Measurements from ENCODE around the gene RAPSN. TPM values are rescaled to one million over a fixed set of nuclear protein-coding genes. Genes with fewer than 3 reads are reported as not detected.

Gene RAPSN
- polyA plus RNA-seq, 1 donor from 2014 or later, result not detected

DNA sequence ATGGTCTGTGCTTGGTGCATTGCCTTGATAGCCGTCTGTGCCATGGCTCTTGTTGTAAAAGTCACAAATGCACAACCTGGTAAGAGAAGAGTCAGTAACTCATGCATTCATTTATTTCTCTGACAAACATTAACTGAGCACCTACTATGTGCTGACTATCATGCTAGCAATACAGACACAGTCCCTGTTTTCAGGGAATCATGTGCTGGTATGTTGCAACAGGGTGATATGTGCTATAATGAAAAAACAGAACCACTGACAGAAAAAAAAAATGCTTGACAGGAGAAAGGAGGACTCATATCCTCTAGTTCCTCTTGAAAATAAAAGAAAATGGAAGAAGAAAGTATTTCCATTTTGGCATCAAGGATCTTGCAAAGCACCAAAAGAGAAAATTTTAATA lies 34.5 kb upstream of the RAPSN start:
- Histone ChIP-seq H3K4me3 (ENCODE audit: low read length) (no peak overlapping the region), H3K9ac (ENCODE audit: low read length) (no peak overlapping the region), H3K27me3 (ENCODE audit: insufficient read depth, low read depth, low read length) (no peaks in the 10 kb centered on the region), H3K9me3 (ENCODE audit: low read length) (no peaks in the 10 kb centered on the region), H3K36me3 (ENCODE audit: insufficient read depth, low read length) (peaks cover 11% of the 10 kb centered on the region), H3K79me2 (replicated peaks; ENCODE audit: insufficient read depth, low read length) (no peaks in the 10 kb centered on the region), H3K9me2 (ENCODE audit: insufficient read depth, low read length) (no peaks in the 10 kb centered on the region), H3F3A (ENCODE audit: insufficient read depth, low read length, poor library complexity, severe bottlenecking) (no peaks in the 10 kb centered on the region), H3K4me2 (ENCODE audit: low read length) (no peak overlapping the region), H4K20me1 (ENCODE audit: insufficient read depth) (no peaks in the 10 kb centered on the region), H2AFZ (ENCODE audit: low read depth, low read length) (no peak overlapping the region), H3K27ac (ENCODE audit: low read length) (no peak overlapping the region)
- TF ChIP-seq MXI1 (conservative IDR thresholded peaks at IDR 0.05; ENCODE audit: poor library complexity, severe bottlenecking) (no peak), POLR2AphosphoS5 (IDR thresholded peaks at IDR 0.05) (no peak), SMC3 (conservative IDR thresholded peaks at IDR 0.05; ENCODE audit: poor library complexity) (no peak), TAF1 (IDR thresholded peaks at IDR 0.05; ENCODE audit: low read depth) (no peak), EP300 (conservative IDR thresholded peaks at IDR 0.05; ENCODE audit: poor library complexity, severe bottlenecking) (no peak), RAD21 (conservative IDR thresholded peaks at IDR 0.05) (no peak), EZH2 (IDR thresholded peaks at IDR 0.05; ENCODE audit: borderline replicate concordance, insufficient read depth, low read length, poor library complexity, severe bottlenecking) (no peak), CTCF (IDR thresholded peaks at IDR 0.05; ENCODE audit: poor library complexity, severe bottlenecking) (no peak)
- TF ChIP-seq, protein P1, sequence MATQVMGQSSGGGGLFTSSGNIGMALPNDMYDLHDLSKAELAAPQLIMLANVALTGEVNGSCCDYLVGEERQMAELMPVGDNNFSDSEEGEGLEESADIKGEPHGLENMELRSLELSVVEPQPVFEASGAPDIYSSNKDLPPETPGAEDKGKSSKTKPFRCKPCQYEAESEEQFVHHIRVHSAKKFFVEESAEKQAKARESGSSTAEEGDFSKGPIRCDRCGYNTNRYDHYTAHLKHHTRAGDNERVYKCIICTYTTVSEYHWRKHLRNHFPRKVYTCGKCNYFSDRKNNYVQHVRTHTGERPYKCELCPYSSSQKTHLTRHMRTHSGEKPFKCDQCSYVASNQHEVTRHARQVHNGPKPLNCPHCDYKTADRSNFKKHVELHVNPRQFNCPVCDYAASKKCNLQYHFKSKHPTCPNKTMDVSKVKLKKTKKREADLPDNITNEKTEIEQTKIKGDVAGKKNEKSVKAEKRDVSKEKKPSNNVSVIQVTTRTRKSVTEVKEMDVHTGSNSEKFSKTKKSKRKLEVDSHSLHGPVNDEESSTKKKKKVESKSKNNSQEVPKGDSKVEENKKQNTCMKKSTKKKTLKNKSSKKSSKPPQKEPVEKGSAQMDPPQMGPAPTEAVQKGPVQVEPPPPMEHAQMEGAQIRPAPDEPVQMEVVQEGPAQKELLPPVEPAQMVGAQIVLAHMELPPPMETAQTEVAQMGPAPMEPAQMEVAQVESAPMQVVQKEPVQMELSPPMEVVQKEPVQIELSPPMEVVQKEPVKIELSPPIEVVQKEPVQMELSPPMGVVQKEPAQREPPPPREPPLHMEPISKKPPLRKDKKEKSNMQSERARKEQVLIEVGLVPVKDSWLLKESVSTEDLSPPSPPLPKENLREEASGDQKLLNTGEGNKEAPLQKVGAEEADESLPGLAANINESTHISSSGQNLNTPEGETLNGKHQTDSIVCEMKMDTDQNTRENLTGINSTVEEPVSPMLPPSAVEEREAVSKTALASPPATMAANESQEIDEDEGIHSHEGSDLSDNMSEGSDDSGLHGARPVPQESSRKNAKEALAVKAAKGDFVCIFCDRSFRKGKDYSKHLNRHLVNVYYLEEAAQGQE (IDR thresholded peaks at IDR 0.05; ENCODE audit: borderline replicate concordance), result no peak

DNA sequence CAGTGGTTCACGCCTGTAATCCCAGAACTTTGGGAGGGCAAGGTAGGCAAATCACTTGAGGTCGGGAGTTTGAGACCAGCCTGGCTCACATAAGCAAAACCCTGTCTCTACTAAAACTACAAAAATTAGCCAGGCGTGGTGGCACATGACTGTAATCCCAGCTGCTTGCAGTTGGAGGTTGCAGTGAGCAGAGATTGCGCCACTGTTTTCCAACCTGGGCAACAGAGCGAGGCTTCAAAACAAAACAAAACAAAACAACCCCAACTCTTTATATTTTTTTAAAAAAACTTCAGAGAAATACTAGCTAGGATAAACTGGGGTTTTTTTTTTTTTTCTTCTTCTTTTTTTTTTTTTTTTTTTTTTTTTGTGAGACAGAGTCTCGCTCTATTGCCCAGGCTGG lies 31.8 kb upstream of the RAPSN start:
- no peak overlapping the region for H3K4me2 ChIP-seq (ENCODE audit: low read length)
- TF ChIP-seq EP300 (conservative IDR thresholded peaks at IDR 0.05; ENCODE audit: poor library complexity, severe bottlenecking), result no peak
- no peak for TF ChIP-seq CTCF (IDR thresholded peaks at IDR 0.05; ENCODE audit: poor library complexity, severe bottlenecking)
- TF ChIP-seq SMC3 (conservative IDR thresholded peaks at IDR 0.05; ENCODE audit: poor library complexity), result no peak
- no peak for TF ChIP-seq POLR2AphosphoS5 (IDR thresholded peaks at IDR 0.05)
- TF ChIP-seq TAF1 (IDR thresholded peaks at IDR 0.05; ENCODE audit: low read depth), result no peak
- TF ChIP-seq, protein P1 (IDR thresholded peaks at IDR 0.05; ENCODE audit: borderline replicate concordance), result no peak
- no peak for TF ChIP-seq MXI1 (conservative IDR thresholded peaks at IDR 0.05; ENCODE audit: poor library complexity, severe bottlenecking)
- TF ChIP-seq RAD21 (conservative IDR thresholded peaks at IDR 0.05), result no peak
- TF ChIP-seq EZH2 (IDR thresholded peaks at IDR 0.05; ENCODE audit: borderline replicate concordance, insufficient read depth, low read length, poor library complexity, severe bottlenecking), result no peak
- no peaks in the 10 kb centered on the region for H3K27me3 ChIP-seq (ENCODE audit: insufficient read depth, low read depth, low read length)
- H4K20me1 ChIP-seq (ENCODE audit: insufficient read depth), result no peaks in the 10 kb centered on the region
- H2AFZ ChIP-seq (ENCODE audit: low read depth, low read length), result no peak overlapping the region
- H3K79me2 ChIP-seq (replicated peaks; ENCODE audit: insufficient read depth, low read length), result no peaks in the 10 kb centered on the region
- no peaks in the 10 kb centered on the region for H3K9me2 ChIP-seq (ENCODE audit: insufficient read depth, low read length)
- H3K36me3 ChIP-seq (ENCODE audit: insufficient read depth, low read length), result peaks cover 22% of the 10 kb centered on the region
- H3F3A ChIP-seq (ENCODE audit: insufficient read depth, low read length, poor library complexity, severe bottlenecking), result no peaks in the 10 kb centered on the region
- H3K4me3 ChIP-seq (ENCODE audit: low read length), result no peak overlapping the region
- H3K9ac ChIP-seq (ENCODE audit: low read length), result no peak overlapping the region
- no peaks in the 10 kb centered on the region for H3K9me3 ChIP-seq (ENCODE audit: low read length)
- no peak overlapping the region for H3K27ac ChIP-seq (ENCODE audit: low read length)

Data from neural cell (in vitro differentiated cells).